Activated CD4-positive, alpha-beta T cell treated with anti-CD3 and anti-CD28 coated beads, Interleukin-2, amount 10 ng/mL, durations not matched to agents 24 days and 14 days (primary cell): Measurements from ENCODE around the gene ZNF384. TPM values are rescaled to one million over a fixed set of nuclear protein-coding genes. Genes with fewer than 3 reads are reported as not detected.

Source experiments
- total RNA-seq: library from RNA; stranded (reverse); gene quantifications from 2 replicates; pipeline ENCODE4 v1.2.3, GENCODE V29; 2022

Gene ZNF384
- total RNA-seq, 1 donor from 2014 or later: 84.4 TPM

Other genes starting within 250 kb of the ZNF384 start
- 74.0 and 77.7 TPM in 2 replicates for gene CD27, start 244.4 kb downstream of the ZNF384 start, total RNA-seq
- 31.9 and 33.0 TPM in 2 replicates for gene TAPBPL, start 237.3 kb downstream of the ZNF384 start, total RNA-seq
- 50.0 and 51.2 TPM in 2 replicates for gene VAMP1, start 218.7 kb downstream of the ZNF384 start, total RNA-seq
- gene MRPL51, start 196.1 kb downstream of the ZNF384 start, total RNA-seq: 277 and 280 TPM in 2 replicates
- 104 and 106 TPM in 2 replicates for gene NCAPD2, start 195.3 kb downstream of the ZNF384 start, total RNA-seq
- 4,585 and 4,599 TPM in 2 replicates for gene GAPDH, start 154.9 kb downstream of the ZNF384 start, total RNA-seq
- gene IFFO1, start 133.3 kb downstream of the ZNF384 start, total RNA-seq: 16.0 and 16.9 TPM in 2 replicates
- 192 and 193 TPM in 2 replicates for gene NOP2, start 121.1 kb downstream of the ZNF384 start, total RNA-seq
- gene CHD4, start 82.0 kb downstream of the ZNF384 start, total RNA-seq: 356 and 363 TPM in 2 replicates
- 3.3 and 4.2 TPM in 2 replicates for gene LPAR5, start 53.4 kb downstream of the ZNF384 start, total RNA-seq
- gene ACRBP, start 41.9 kb downstream of the ZNF384 start, total RNA-seq: 0.47 and 0.64 TPM in 2 replicates
- gene ING4, start 26.3 kb downstream of the ZNF384 start, total RNA-seq: 13.7 and 15.8 TPM in 2 replicates
- gene PIANP, start 11.4 kb upstream of the ZNF384 start, total RNA-seq: 0.09 TPM in 1 of 2 replicates, not detected in the other
- 39.5 and 44.8 TPM in 2 replicates for gene COPS7A, start 34.7 kb upstream of the ZNF384 start, total RNA-seq
- gene MLF2, start 63.8 kb upstream of the ZNF384 start, total RNA-seq: 163 and 180 TPM in 2 replicates
- gene PTMS, start 77.0 kb upstream of the ZNF384 start, total RNA-seq: 245 and 267 TPM in 2 replicates
- 253 and 269 TPM in 2 replicates for gene LAG3, start 83.1 kb upstream of the ZNF384 start, total RNA-seq
- gene CD4, start 100.2 kb upstream of the ZNF384 start, total RNA-seq: 264 and 271 TPM in 2 replicates
- gene GPR162, start 132.4 kb upstream of the ZNF384 start, total RNA-seq: 0.21 and 0.43 TPM in 2 replicates
- 4.1 and 4.7 TPM in 2 replicates for gene P3H3, start 139.0 kb upstream of the ZNF384 start, total RNA-seq
- gene GNB3, start 151.6 kb upstream of the ZNF384 start, total RNA-seq: 1.6 and 1.7 TPM in 2 replicates
- 32.6 and 33.7 TPM in 2 replicates for gene CDCA3, start 161.9 kb upstream of the ZNF384 start, total RNA-seq
- 121 TPM in 2 replicates for gene USP5, start 162.8 kb upstream of the ZNF384 start, total RNA-seq
- 1,614 and 1,630 TPM in 2 replicates for gene TPI1, start 178.2 kb upstream of the ZNF384 start, total RNA-seq
- 3.4 TPM in 2 replicates for gene SPSB2, start 183.9 kb upstream of the ZNF384 start, total RNA-seq
- gene LRRC23, start 215.4 kb upstream of the ZNF384 start, total RNA-seq: 6.3 and 6.6 TPM in 2 replicates
- gene ENO2, start 225.2 kb upstream of the ZNF384 start, total RNA-seq: 202 and 206 TPM in 2 replicates
- 61.6 and 66.8 TPM in 2 replicates for gene ATN1, start 238.6 kb upstream of the ZNF384 start, total RNA-seq